ENCODE measurements around the gene DCTN4.

GRCh38 chr5:150783422-150783928, 24.7 kb upstream of the DCTN4 start:
- TF ChIP-seq CTCF (conservative IDR thresholded peaks at IDR 0.05; ENCODE audit: low read depth in 2 of 2) (no peak), POLR2AphosphoS5 (IDR thresholded peaks at IDR 0.05; ENCODE audit: low read depth) (no peak), REST (IDR thresholded peaks at IDR 0.05; ENCODE audit: unreplicated experiment) (no peak), ZNF331 (CRISPR knock-in tag; IDR thresholded peaks at IDR 0.05; ENCODE audit: low read depth) (no peak), EZH2 (IDR thresholded peaks at IDR 0.05; ENCODE audit: low read depth, unreplicated experiment) (no peak), ETS1 (IDR thresholded peaks at IDR 0.05) (no peak), CREB1 (CRISPR knock-in tag; IDR thresholded peaks at IDR 0.05; ENCODE audit: low read depth) (no peak), EZH2phosphoT487 (IDR thresholded peaks at IDR 0.05; ENCODE audit: unreplicated experiment) (no peak), JUNB (IDR thresholded peaks at IDR 0.05; ENCODE audit: unreplicated experiment) (no peak), ZNF462 (CRISPR knock-in tag; IDR thresholded peaks at IDR 0.05) (peak; percentile 20; the same call in 1 of the 2 replicates), ZNF114 (CRISPR knock-in tag; IDR thresholded peaks at IDR 0.05) (no peak), NANOG (IDR thresholded peaks at IDR 0.05; ENCODE audit: borderline replicate concordance) (no peak)
